K562 (cell line): ENCODE data around the gene HOPX. TPM values are rescaled to one million over a fixed set of nuclear protein-coding genes. Genes with fewer than 3 reads are reported as not detected.

Experiments
- ATAC-seq: fragments of 200-7000 bp; cut with Tn5 transposase; 3 replicates; pipeline ENCODE4 v1.9.1; 2020; ENCODE audit warnings: moderate library complexity
- BruUV-seq: library from RNA; stranded (reverse); fragments of 400-500 nt; replicated peaks from 2 replicates; lab custom pipeline; 2021; lab: Mats Ljungman, UMichigan
- CTCF ChIA-PET: fragments of 300-600 bp; formaldehyde crosslinking; extraction: SDS; loops from one replicate; lab custom pipeline; 2021; ENCODE audit warnings: low intra/inter-chr PET ratio; lab: Yijun Ruan, JAX
- POLR2A ChIA-PET: fragments of 300-600, 350-650 bp; sonication (Branson Sonifier 250); formaldehyde crosslinking; extraction: SDS; loops from one replicate; lab custom pipeline; 2021; ENCODE audit warnings: antibody characterized with exemption, inconsistent platforms; lab: Yijun Ruan, JAX
- DNase-seq, 4 experiments: peaks; one replicate each; pipeline versions ENCODE4 v3.0.0 to v3.0.0-alpha.2; 2011 to 2018; ENCODE audit warnings: low spot score in 3 of 4, mixed read lengths in 3 of 4; ENCODE audit errors: extremely low read depth in 1 of 4
- FAIRE-seq: peaks from 2 replicates; lab custom pipeline; 2011; peaks lifted over from hg19 to GRCh38; lab: Jason Lieb, UNC
- H2AFZ ChIP-seq: 2 replicates; pipeline ENCODE4 v1.6.0; 2011; ENCODE audit warnings: low read depth, low read length, control low read depth, inconsistent platforms
- H3K27ac ChIP-seq: fragments of 200-600 bp; 3 replicates; pipeline ENCODE4 v1.8.0; 2011; ENCODE audit warnings: low read depth, mild to moderate bottlenecking, control low read depth, inconsistent platforms, low read length, moderate library complexity, mixed read lengths; ENCODE audit errors: extremely low read depth
- H3K27me3 ChIP-seq, 2 experiments: fragments of 300-600 bp in 1 of 2; 2 replicates in 1 of 2; 3 replicates in 1 of 2; pipeline versions ENCODE4 v1.6.0 to v1.8.0; 2011; ENCODE audit warnings: inconsistent platforms in 2 of 2, low read length in 2 of 2, mild to moderate bottlenecking in 1 of 2, mixed read lengths in 1 of 2, moderate library complexity in 1 of 2; ENCODE audit not compliant: control insufficient read depth in 2 of 2, insufficient read depth in 2 of 2
- H3K36me3 ChIP-seq: fragments of 300-600 bp; 3 replicates; pipeline ENCODE4 v1.8.0; 2011; ENCODE audit warnings: mild to moderate bottlenecking, low read length, inconsistent platforms; ENCODE audit not compliant: control insufficient read depth, insufficient read depth
- H3K4me1 ChIP-seq, 2 experiments: fragments of 200-600 bp in 1 of 2; replicated peaks in 1 of 2; 2 replicates in 1 of 2; 3 replicates in 1 of 2; pipeline versions ENCODE4 v1.5.1 to v1.8.0; 2011; ENCODE audit warnings: inconsistent platforms in 2 of 2, low read length in 2 of 2, mild to moderate bottlenecking in 1 of 2, mixed read lengths in 1 of 2, moderate library complexity in 1 of 2; ENCODE audit not compliant: control insufficient read depth in 2 of 2, insufficient read depth in 2 of 2
- H3K4me2 ChIP-seq: 2 replicates; pipeline ENCODE4 v1.6.1; 2011; ENCODE audit warnings: low read length, control low read depth, inconsistent platforms, mixed read lengths; ENCODE audit not compliant: insufficient read depth
- H3K4me3 ChIP-seq: fragments of 200-600 bp; sonication (generic), shearing (Covaris generic); 2 replicates; pipeline ENCODE4 v1.5.1; 2016; ENCODE audit warnings: control low read depth, inconsistent platforms
- H3K79me2 ChIP-seq: fragments of 200-600 bp; 3 replicates; pipeline ENCODE4 v1.8.0; 2011; ENCODE audit warnings: low read length, inconsistent platforms; ENCODE audit not compliant: control insufficient read depth, insufficient read depth
- H3K9ac ChIP-seq, 2 experiments: 2 replicates each; pipeline versions ENCODE4 v1.6.0 to v1.6.1; 2011; ENCODE audit warnings: low read depth in 2 of 2, low read length in 2 of 2, control low read depth in 1 of 2, inconsistent platforms in 1 of 2, mild to moderate bottlenecking in 1 of 2, mixed read lengths in 1 of 2; ENCODE audit not compliant: insufficient read depth in 1 of 2
- H3K9me1 ChIP-seq: one replicate; pipeline ENCODE4 v1.6.0; 2011; ENCODE audit warnings: inconsistent platforms, mild to moderate bottlenecking, low read length, moderate library complexity; ENCODE audit not compliant: control insufficient read depth, insufficient read depth
- H3K9me3 ChIP-seq: replicated peaks from 2 replicates; pipeline ENCODE4 v1.5.1; 2011; ENCODE audit warnings: low read depth, low read length, inconsistent platforms; ENCODE audit not compliant: control insufficient read depth, insufficient read depth
- H4K20me1 ChIP-seq: replicated peaks from 2 replicates; pipeline ENCODE4 v1.6.1; 2011; ENCODE audit warnings: low read length, inconsistent platforms, mixed read lengths; ENCODE audit not compliant: control insufficient read depth, insufficient read depth
- CBX5 ChIP-seq: IDR thresholded peaks from 2 replicates; pipeline ENCODE4 v1.6.1; 2014; ENCODE audit warnings: low read depth, borderline replicate concordance
- DPF2 ChIP-seq: fragments of 450-650 bp; IDR thresholded peaks from 2 replicates; pipeline ENCODE4 v1.6.1; 2016
- NFE2L1 ChIP-seq: fragments of 450-650 bp; IDR thresholded peaks from 2 replicates; pipeline ENCODE4 v1.6.1; 2016; ENCODE audit warnings: missing genetic modification characterization, low read depth, mild to moderate bottlenecking, missing compliant biosample characterization, moderate library complexity, borderline replicate concordance
- RBBP5 ChIP-seq: fragments of 200-600 bp; sonication (generic); IDR thresholded peaks from 2 replicates; pipeline ENCODE4 v1.6.1; 2012; ENCODE audit warnings: borderline replicate concordance, mild to moderate bottlenecking, low read length, control low read depth, inconsistent platforms; ENCODE audit not compliant: insufficient read depth, poor library complexity, severe bottlenecking
- TEAD2 ChIP-seq: fragments of 450-650 bp; IDR thresholded peaks from 2 replicates; pipeline ENCODE4 v1.6.1; 2016; ENCODE audit warnings: missing genetic modification characterization, control low read depth, missing compliant biosample characterization
- ZKSCAN8 ChIP-seq: fragments of 200-800 bp; sonication (Bioruptor generic); IDR thresholded peaks from 2 replicates; pipeline ENCODE4 v1.6.1; 2016; ENCODE audit warnings: missing genetic modification characterization, missing compliant biosample characterization
- ZNF224 ChIP-seq: sonication (generic); formaldehyde crosslinking; IDR thresholded peaks from 2 replicates; pipeline ENCODE4 v1.8.0; 2022; ENCODE audit warnings: mild to moderate bottlenecking, missing genetic modification reagents
- ZNF274 ChIP-seq: IDR thresholded peaks from 2 replicates; pipeline ENCODE4 v1.6.1; 2011; ENCODE audit warnings: low read depth, mild to moderate bottlenecking, low read length, moderate library complexity, borderline replicate concordance
- WGBS: fragments of 100-300 bp; shearing (Covaris generic); methylation state at CpG from one replicate; pipeline ENCODE4 v1.1.6; 2016; ENCODE audit warnings: low coverage, mixed read lengths; ENCODE audit not compliant: insufficient coverage; ENCODE audit errors: missing lambda C conversion rate; 5-methylcytosine and 5-hydroxymethylcytosine counted together
- in situ Hi-C: fragments of 300-500 bp; cut with MboI; formaldehyde crosslinking; loops from 4 replicates; pipeline ENCODE4 v1.15.0; 2018; ENCODE audit warnings: inconsistent platforms, mixed read lengths
- intact Hi-C: fragments of 100-400 bp; cut with micrococcal nuclease; formaldehyde crosslinking; loops from 2 replicates; pipeline ENCODE4 v1.14.2; 2022
- polyA plus RNA-seq, 8 experiments: library from polyadenylated mRNA; depleted of rRNA in 4 of 8; stranded (reverse) in 5 of 8; unstranded in 3 of 8; fragments of >200 nt; fragmentation: Nextera tagmentation in 2 of 8; fragmentation: Illumina TruSeq in 1 of 8; extraction: Ambion mirVana in 2 of 8; extraction: Trizol in 1 of 8; gene quantifications; 2 replicates each; pipeline versions ENCODE4 v1.2.1 to v1.2.3, GENCODE V29; 2011 to 2014; ENCODE audit warnings: inconsistent platforms in 1 of 8, missing spikeins in 1 of 8
- total RNA-seq, 7 experiments: library from RNA; depleted of rRNA in 6 of 7; stranded (reverse); fragments of >200 nt in 6 of 7; fragmentation: Illumina TruSeq in 2 of 7; extraction: Trizol in 2 of 7; gene quantifications; 2 replicates each; pipeline versions ENCODE4 v1.2.1 to v1.2.3, GENCODE V29; 2011 to 2021; ENCODE audit warnings: low replicate concordance in 1 of 7
- TF ChIP-seq, protein P1 (sequence below): fragments of 250-450 bp; sonication (Bioruptor Pico); IDR thresholded peaks from 2 replicates; pipeline ENCODE4 v1.8.0; 2021; ENCODE audit warnings: borderline replicate concordance, mild to moderate bottlenecking, moderate library complexity; ENCODE audit not compliant: poor library complexity, severe bottlenecking

The HOPX gene
- total and polyA plus RNA-seq, 9 of the 15 experiments (the other 6 are each of a cell fraction or from before 2014, with no cell fraction given): 0.24 TPM; not detected in 8

DNA sequence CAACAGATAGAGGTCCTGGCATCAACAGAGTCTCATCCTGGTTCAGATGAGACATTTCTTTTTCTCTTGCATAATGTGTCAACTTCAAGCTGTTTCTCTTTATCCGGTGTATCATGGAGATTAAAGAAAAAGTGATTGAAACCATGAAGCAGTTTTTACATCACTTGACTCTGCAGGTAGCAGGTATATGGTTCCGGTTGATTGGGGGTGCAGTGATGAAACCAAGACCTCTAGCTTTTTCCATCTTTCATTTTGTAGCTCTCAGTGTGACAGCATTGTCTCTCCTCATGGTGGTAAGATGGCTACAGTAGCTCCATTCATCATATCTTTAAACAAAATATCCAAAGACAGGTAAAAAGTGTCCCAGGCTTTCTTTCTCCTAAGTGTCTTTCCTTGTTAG is 2.4 kb upstream of the HOPX start:
- Histone ChIP-seq H3K27me3 (peaks cover 4 to 6% of the 10 kb centered on the region in 2 experiments; a peak in 4 of 5 replicates), H3K4me2 (no peak overlapping the region), H4K20me1 (no peaks in the 10 kb centered on the region; the same call in 1 of the 2 replicates), H3K4me1 (no peaks in the 10 kb centered on the region), H3K79me2 (no peaks in the 10 kb centered on the region), H3K9ac (no peak overlapping the region), H3K36me3 (no peaks in the 10 kb centered on the region), H3K9me3 (no peaks in the 10 kb centered on the region), H3K27ac (no peak overlapping the region), H3K4me3 (no peak overlapping the region), H2AFZ (no peak overlapping the region), H3K9me1 (no peaks in the 10 kb centered on the region)
- TF ChIP-seq CBX5 (no peak), ZKSCAN8 (no peak), ZNF274 (no peak), RBBP5 (no peak), TEAD2 (tag) (no peak), NFE2L1 (no peak), ZNF224 (CRISPR knock-in tag) (no peak), DPF2 (no peak)
- TF ChIP-seq, protein P1, sequence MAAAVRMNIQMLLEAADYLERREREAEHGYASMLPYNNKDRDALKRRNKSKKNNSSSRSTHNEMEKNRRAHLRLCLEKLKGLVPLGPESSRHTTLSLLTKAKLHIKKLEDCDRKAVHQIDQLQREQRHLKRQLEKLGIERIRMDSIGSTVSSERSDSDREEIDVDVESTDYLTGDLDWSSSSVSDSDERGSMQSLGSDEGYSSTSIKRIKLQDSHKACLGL (CRISPR knock-in tag): no peak
- ChIA-PET POLR2A (no interaction called here), CTCF (no interaction called here)
- 0% methylated on average over 2 of the region's 2 CpGs for WGBS
- no TSS peak for BruUV-seq
- intact Hi-C loops (no loop called here), in situ Hi-C loops (no loop called here)
- FAIRE-seq (no peak), ATAC-seq (no peak), DNase-seq (no peak)
